GM23338 (cell line): ENCODE measurements around the gene CLSTN2. TPM values are rescaled to one million over a fixed set of nuclear protein-coding genes. Genes with fewer than 3 reads are reported as not detected.

Experiments used
- ATAC-seq: fragments of 200-7000 bp; cut with Tn5 transposase; 3 replicates; pipeline ENCODE4 v1.9.1; 2020
- DNase-seq: peaks from one replicate; pipeline ENCODE4 v3.0.0-alpha.2; 2015; ENCODE audit warnings: low spot score
- H2AFZ ChIP-seq: fragments of 200-600 bp; sonication (generic); 2 replicates; pipeline ENCODE4 v1.8.0; 2016; ENCODE audit warnings: antibody characterized with exemption, mild to moderate bottlenecking, moderate library complexity
- H3F3A ChIP-seq: fragments of 200-600 bp; sonication (generic); replicated peaks from 2 replicates; pipeline ENCODE4 v1.8.0; 2017; ENCODE audit warnings: antibody characterized with exemption, mixed run types, low read depth
- H3K27ac ChIP-seq: fragments of 200-600 bp; sonication (generic); 2 replicates; pipeline ENCODE4 v1.6.1; 2016; ENCODE audit warnings: low read depth
- H3K27me3 ChIP-seq: fragments of 200-600 bp; sonication (generic); 2 replicates; pipeline ENCODE4 v1.8.0; 2016; ENCODE audit warnings: mild to moderate bottlenecking, mixed run types, moderate library complexity; ENCODE audit not compliant: insufficient read depth
- H3K36me3 ChIP-seq: fragments of 200-600 bp; sonication (generic); 2 replicates; pipeline ENCODE4 v1.8.0; 2016; ENCODE audit warnings: mild to moderate bottlenecking; ENCODE audit not compliant: insufficient read depth
- H3K4me1 ChIP-seq: fragments of 200-600 bp; sonication (generic); 2 replicates; pipeline ENCODE4 v1.8.0; 2016; ENCODE audit warnings: mild to moderate bottlenecking, moderate library complexity; ENCODE audit not compliant: insufficient read depth
- H3K4me2 ChIP-seq: fragments of 200-600 bp; sonication (generic); 2 replicates; pipeline ENCODE4 v1.7.1; 2017; ENCODE audit warnings: mixed run types
- H3K4me3 ChIP-seq: fragments of 200-600 bp; sonication (generic); 2 replicates; pipeline ENCODE4 v1.6.1; 2016; ENCODE audit warnings: mixed run types
- H3K79me2 ChIP-seq: fragments of 200-600 bp; sonication (generic); replicated peaks from 2 replicates; pipeline ENCODE4 v1.8.0; 2017; ENCODE audit warnings: mild to moderate bottlenecking; ENCODE audit not compliant: insufficient read depth
- H3K9me2 ChIP-seq: fragments of 200-600 bp; sonication (generic); 2 replicates; pipeline ENCODE4 v1.8.0; 2017; ENCODE audit not compliant: insufficient read depth
- H4K20me1 ChIP-seq: fragments of 200-600 bp; sonication (generic); replicated peaks from 2 replicates; pipeline ENCODE4 v1.8.0; 2017; ENCODE audit warnings: mild to moderate bottlenecking; ENCODE audit not compliant: insufficient read depth
- H3K27ac Mint-ChIP-seq: 2 replicates; pipeline ENCODE4 v1.8.0; 2020; ENCODE audit warnings: inconsistent platforms, mild to moderate bottlenecking, moderate library complexity, mixed read lengths
- H3K27me3 Mint-ChIP-seq: 3 replicates; pipeline ENCODE4 v1.8.0; 2022; ENCODE audit warnings: low read depth, mild to moderate bottlenecking, moderate library complexity, mixed read lengths, inconsistent platforms; ENCODE audit not compliant: insufficient read depth, poor library complexity
- H3K36me3 Mint-ChIP-seq: 3 replicates; pipeline ENCODE4 v1.8.0; 2021; ENCODE audit warnings: low read depth, mild to moderate bottlenecking, inconsistent platforms, moderate library complexity, mixed read lengths
- H3K4me1 Mint-ChIP-seq: 3 replicates; pipeline ENCODE4 v1.8.0; 2020; ENCODE audit warnings: mild to moderate bottlenecking, inconsistent platforms, mixed read lengths
- H3K4me3 Mint-ChIP-seq: 3 replicates; pipeline ENCODE4 v1.8.0; 2021; ENCODE audit warnings: moderate library complexity, mild to moderate bottlenecking, inconsistent platforms, mixed read lengths
- H3K9me3 Mint-ChIP-seq: 3 replicates; pipeline ENCODE4 v1.8.0; 2020; ENCODE audit warnings: moderate library complexity, mild to moderate bottlenecking, inconsistent platforms, mixed read lengths
- CREB1 ChIP-seq: fragments of 250-450 bp; sonication (Bioruptor Pico); IDR thresholded peaks from 2 replicates; pipeline ENCODE4 v1.5.0; 2020; ENCODE audit warnings: low read depth, mild to moderate bottlenecking, moderate library complexity
- EZH2 ChIP-seq: fragments of 200-600 bp; sonication (generic); IDR thresholded peaks from one replicate; pipeline ENCODE4 v1.8.0; 2017; ENCODE audit warnings: antibody characterized with exemption, mild to moderate bottlenecking, low read depth; ENCODE audit not compliant: unreplicated experiment
- EZH2phosphoT487 ChIP-seq: fragments of 200-600 bp; sonication (generic); IDR thresholded peaks from one replicate; pipeline ENCODE4 v1.8.1; 2018; ENCODE audit warnings: antibody characterized with exemption; ENCODE audit not compliant: unreplicated experiment
- JUNB ChIP-seq: IDR thresholded peaks from one replicate; pipeline ENCODE4 v1.6.1; 2016; ENCODE audit warnings: antibody characterized with exemption; ENCODE audit not compliant: unreplicated experiment
- NANOG ChIP-seq: IDR thresholded peaks from 2 replicates; pipeline ENCODE4 v1.6.1; 2016; ENCODE audit warnings: antibody characterized with exemption, borderline replicate concordance
- POLR2AphosphoS5 ChIP-seq: IDR thresholded peaks from 2 replicates; pipeline ENCODE4 v1.6.1; 2016; ENCODE audit warnings: antibody characterized with exemption, low read depth
- STAT1 ChIP-seq: IDR thresholded peaks from one replicate; pipeline ENCODE4 v1.6.1; 2016; ENCODE audit warnings: antibody characterized with exemption; ENCODE audit not compliant: unreplicated experiment
- ZNF114 ChIP-seq: fragments of 250-450 bp; sonication (Bioruptor Pico); IDR thresholded peaks from 2 replicates; pipeline ENCODE4 v1.5.0; 2020; ENCODE audit warnings: mild to moderate bottlenecking, moderate library complexity
- ZNF331 ChIP-seq: fragments of 250-450 bp; sonication (Bioruptor Pico); IDR thresholded peaks from 2 replicates; pipeline ENCODE4 v1.5.0; 2020; ENCODE audit warnings: low read depth, mild to moderate bottlenecking, moderate library complexity
- polyA plus RNA-seq: library from polyadenylated mRNA; unstranded; fragments of >200 nt; fragmentation: Nextera tagmentation; extraction: Ambion mirVana; gene quantifications from 2 replicates; pipeline ENCODE4 v1.2.1, GENCODE V29; 2016
- total RNA-seq: library from RNA; depleted of rRNA; stranded (reverse); fragments of >200 nt; shearing (Covaris generic); gene quantifications from 2 replicates; pipeline ENCODE4 v1.2.3, GENCODE V29; 2014
- TF ChIP-seq, protein P1 (sequence below): IDR thresholded peaks from 2 replicates; pipeline ENCODE4 v1.6.1; 2016; ENCODE audit warnings: antibody characterized with exemption
- TF ChIP-seq, protein P2 (sequence below), 2 experiments: fragments of 200-600 bp in 1 of 2; sonication (generic) in 1 of 2; conservative IDR thresholded peaks; 2 replicates each; pipeline versions ENCODE4 v1.5.1 to v1.6.1; 2016 to 2017; ENCODE audit warnings: antibody characterized with exemption in 2 of 2, low read depth in 2 of 2, mild to moderate bottlenecking in 2 of 2, moderate library complexity in 1 of 2
- TF ChIP-seq, protein P3 (sequence below): IDR thresholded peaks from one replicate; pipeline ENCODE4 v1.6.1; 2018; ENCODE audit warnings: antibody characterized with exemption; ENCODE audit not compliant: unreplicated experiment
- TF ChIP-seq, protein P4 (sequence below): fragments of 250-450 bp; sonication (Bioruptor Pico); IDR thresholded peaks from 2 replicates; pipeline ENCODE4 v1.5.0; 2020; ENCODE audit warnings: mild to moderate bottlenecking, moderate library complexity

The CLSTN2 gene
- total and polyA plus RNA-seq, 2 experiments from 2014 or later: 0.11 to 0.83 TPM

DNA sequence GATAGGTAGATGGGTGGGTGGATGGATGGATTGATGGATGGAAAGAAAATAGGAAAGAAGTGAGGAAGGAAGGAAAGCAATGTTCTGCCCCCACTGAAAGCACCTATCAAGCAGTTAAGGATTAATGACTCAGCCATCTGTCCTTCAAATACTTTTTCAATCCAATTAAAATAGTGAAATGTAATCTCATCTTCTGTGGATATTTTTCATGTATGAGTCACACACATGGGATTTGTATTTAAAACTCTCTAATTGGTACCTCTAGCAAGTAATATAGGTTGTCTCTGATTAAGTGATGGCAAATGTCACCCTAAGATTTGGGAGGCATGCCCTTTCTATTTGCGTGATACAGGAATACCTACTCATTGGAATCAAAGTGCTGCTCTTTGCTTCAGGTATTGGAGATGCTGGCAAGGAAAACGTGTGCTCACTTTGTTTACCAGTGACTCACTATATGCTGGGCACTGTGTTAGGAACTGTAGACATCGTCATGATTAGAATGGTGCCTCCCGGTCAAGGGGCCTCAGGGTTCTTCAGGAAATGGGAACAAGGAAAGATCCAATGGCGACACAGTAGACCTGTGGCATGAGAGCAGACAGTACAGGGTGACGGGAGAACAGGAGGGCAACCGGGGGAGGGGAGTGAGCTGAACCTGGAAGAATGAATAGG lies 230.1 kb downstream of the CLSTN2 start:
- H3K27ac Mint-ChIP-seq: no peak overlapping the region
- H2AFZ ChIP-seq: no peak overlapping the region
- no peaks in the 10 kb centered on the region for H3K4me1 ChIP-seq
- H3K36me3 ChIP-seq: no peaks in the 10 kb centered on the region; the same call in 1 of the 2 replicates
- H3K79me2 ChIP-seq: no peaks in the 10 kb centered on the region
- no peaks in the 10 kb centered on the region for H3K27me3 Mint-ChIP-seq
- H4K20me1 ChIP-seq: no peaks in the 10 kb centered on the region
- no peaks in the 10 kb centered on the region for H3K27me3 ChIP-seq
- DNase-seq (no peak), ATAC-seq (no peak)
- no peak overlapping the region for H3K4me3 Mint-ChIP-seq
- H3K4me2 ChIP-seq: no peak overlapping the region
- H3F3A ChIP-seq: no peaks in the 10 kb centered on the region
- H3K9me3 Mint-ChIP-seq: no peaks in the 10 kb centered on the region; the same call in 2 of the 3 replicates
- H3K4me3 ChIP-seq: no peak overlapping the region
- H3K36me3 Mint-ChIP-seq: no peaks in the 10 kb centered on the region
- TF ChIP-seq POLR2AphosphoS5 (no peak), EZH2phosphoT487 (no peak), EZH2 (no peak), STAT1 (no peak), NANOG (no peak), ZNF331 (CRISPR knock-in tag) (no peak), JUNB (no peak), ZNF114 (CRISPR knock-in tag) (no peak), CREB1 (CRISPR knock-in tag) (no peak)
- TF ChIP-seq, protein P1, sequence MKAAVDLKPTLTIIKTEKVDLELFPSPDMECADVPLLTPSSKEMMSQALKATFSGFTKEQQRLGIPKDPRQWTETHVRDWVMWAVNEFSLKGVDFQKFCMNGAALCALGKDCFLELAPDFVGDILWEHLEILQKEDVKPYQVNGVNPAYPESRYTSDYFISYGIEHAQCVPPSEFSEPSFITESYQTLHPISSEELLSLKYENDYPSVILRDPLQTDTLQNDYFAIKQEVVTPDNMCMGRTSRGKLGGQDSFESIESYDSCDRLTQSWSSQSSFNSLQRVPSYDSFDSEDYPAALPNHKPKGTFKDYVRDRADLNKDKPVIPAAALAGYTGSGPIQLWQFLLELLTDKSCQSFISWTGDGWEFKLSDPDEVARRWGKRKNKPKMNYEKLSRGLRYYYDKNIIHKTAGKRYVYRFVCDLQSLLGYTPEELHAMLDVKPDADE: no peak
- TF ChIP-seq, protein P2, sequence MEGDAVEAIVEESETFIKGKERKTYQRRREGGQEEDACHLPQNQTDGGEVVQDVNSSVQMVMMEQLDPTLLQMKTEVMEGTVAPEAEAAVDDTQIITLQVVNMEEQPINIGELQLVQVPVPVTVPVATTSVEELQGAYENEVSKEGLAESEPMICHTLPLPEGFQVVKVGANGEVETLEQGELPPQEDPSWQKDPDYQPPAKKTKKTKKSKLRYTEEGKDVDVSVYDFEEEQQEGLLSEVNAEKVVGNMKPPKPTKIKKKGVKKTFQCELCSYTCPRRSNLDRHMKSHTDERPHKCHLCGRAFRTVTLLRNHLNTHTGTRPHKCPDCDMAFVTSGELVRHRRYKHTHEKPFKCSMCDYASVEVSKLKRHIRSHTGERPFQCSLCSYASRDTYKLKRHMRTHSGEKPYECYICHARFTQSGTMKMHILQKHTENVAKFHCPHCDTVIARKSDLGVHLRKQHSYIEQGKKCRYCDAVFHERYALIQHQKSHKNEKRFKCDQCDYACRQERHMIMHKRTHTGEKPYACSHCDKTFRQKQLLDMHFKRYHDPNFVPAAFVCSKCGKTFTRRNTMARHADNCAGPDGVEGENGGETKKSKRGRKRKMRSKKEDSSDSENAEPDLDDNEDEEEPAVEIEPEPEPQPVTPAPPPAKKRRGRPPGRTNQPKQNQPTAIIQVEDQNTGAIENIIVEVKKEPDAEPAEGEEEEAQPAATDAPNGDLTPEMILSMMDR (conservative IDR thresholded peaks at IDR 0.05; ENCODE audit: low read depth in 2 of 2): no peak
- TF ChIP-seq, protein P3, sequence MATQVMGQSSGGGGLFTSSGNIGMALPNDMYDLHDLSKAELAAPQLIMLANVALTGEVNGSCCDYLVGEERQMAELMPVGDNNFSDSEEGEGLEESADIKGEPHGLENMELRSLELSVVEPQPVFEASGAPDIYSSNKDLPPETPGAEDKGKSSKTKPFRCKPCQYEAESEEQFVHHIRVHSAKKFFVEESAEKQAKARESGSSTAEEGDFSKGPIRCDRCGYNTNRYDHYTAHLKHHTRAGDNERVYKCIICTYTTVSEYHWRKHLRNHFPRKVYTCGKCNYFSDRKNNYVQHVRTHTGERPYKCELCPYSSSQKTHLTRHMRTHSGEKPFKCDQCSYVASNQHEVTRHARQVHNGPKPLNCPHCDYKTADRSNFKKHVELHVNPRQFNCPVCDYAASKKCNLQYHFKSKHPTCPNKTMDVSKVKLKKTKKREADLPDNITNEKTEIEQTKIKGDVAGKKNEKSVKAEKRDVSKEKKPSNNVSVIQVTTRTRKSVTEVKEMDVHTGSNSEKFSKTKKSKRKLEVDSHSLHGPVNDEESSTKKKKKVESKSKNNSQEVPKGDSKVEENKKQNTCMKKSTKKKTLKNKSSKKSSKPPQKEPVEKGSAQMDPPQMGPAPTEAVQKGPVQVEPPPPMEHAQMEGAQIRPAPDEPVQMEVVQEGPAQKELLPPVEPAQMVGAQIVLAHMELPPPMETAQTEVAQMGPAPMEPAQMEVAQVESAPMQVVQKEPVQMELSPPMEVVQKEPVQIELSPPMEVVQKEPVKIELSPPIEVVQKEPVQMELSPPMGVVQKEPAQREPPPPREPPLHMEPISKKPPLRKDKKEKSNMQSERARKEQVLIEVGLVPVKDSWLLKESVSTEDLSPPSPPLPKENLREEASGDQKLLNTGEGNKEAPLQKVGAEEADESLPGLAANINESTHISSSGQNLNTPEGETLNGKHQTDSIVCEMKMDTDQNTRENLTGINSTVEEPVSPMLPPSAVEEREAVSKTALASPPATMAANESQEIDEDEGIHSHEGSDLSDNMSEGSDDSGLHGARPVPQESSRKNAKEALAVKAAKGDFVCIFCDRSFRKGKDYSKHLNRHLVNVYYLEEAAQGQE: no peak
- TF ChIP-seq, protein P4, sequence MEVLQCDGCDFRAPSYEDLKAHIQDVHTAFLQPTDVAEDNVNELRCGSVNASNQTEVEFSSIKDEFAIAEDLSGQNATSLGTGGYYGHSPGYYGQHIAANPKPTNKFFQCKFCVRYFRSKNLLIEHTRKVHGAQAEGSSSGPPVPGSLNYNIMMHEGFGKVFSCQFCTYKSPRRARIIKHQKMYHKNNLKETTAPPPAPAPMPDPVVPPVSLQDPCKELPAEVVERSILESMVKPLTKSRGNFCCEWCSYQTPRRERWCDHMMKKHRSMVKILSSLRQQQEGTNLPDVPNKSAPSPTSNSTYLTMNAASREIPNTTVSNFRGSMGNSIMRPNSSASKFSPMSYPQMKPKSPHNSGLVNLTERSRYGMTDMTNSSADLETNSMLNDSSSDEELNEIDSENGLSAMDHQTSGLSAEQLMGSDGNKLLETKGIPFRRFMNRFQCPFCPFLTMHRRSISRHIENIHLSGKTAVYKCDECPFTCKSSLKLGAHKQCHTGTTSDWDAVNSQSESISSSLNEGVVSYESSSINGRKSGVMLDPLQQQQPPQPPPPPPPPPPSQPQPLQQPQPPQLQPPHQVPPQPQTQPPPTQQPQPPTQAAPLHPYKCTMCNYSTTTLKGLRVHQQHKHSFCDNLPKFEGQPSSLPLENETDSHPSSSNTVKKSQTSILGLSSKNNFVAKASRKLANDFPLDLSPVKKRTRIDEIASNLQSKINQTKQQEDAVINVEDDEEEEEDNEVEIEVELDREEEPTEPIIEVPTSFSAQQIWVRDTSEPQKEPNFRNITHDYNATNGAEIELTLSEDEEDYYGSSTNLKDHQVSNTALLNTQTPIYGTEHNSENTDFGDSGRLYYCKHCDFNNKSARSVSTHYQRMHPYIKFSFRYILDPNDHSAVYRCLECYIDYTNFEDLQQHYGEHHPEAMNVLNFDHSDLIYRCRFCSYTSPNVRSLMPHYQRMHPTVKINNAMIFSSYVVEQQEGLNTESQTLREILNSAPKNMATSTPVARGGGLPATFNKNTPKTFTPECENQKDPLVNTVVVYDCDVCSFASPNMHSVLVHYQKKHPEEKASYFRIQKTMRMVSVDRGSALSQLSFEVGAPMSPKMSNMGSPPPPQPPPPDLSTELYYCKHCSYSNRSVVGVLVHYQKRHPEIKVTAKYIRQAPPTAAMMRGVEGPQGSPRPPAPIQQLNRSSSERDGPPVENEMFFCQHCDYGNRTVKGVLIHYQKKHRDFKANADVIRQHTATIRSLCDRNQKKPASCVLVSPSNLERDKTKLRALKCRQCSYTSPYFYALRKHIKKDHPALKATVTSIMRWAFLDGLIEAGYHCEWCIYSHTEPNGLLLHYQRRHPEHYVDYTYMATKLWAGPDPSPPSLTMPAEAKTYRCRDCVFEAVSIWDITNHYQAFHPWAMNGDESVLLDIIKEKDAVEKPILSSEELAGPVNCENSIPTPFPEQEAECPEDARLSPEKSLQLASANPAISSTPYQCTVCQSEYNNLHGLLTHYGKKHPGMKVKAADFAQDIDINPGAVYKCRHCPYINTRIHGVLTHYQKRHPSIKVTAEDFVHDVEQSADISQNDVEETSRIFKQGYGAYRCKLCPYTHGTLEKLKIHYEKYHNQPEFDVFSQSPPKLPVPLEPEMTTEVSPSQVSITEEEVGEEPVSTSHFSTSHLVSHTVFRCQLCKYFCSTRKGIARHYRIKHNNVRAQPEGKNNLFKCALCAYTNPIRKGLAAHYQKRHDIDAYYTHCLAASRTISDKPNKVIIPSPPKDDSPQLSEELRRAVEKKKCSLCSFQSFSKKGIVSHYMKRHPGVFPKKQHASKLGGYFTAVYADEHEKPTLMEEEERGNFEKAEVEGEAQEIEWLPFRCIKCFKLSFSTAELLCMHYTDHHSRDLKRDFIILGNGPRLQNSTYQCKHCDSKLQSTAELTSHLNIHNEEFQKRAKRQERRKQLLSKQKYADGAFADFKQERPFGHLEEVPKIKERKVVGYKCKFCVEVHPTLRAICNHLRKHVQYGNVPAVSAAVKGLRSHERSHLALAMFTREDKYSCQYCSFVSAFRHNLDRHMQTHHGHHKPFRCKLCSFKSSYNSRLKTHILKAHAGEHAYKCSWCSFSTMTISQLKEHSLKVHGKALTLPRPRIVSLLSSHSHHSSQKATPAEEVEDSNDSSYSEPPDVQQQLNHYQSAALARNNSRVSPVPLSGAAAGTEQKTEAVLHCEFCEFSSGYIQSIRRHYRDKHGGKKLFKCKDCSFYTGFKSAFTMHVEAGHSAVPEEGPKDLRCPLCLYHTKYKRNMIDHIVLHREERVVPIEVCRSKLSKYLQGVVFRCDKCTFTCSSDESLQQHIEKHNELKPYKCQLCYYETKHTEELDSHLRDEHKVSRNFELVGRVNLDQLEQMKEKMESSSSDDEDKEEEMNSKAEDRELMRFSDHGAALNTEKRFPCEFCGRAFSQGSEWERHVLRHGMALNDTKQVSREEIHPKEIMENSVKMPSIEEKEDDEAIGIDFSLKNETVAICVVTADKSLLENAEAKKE (CRISPR knock-in tag): no peak
- peaks cover 3% of the 10 kb centered on the region; the same call in 2 of the 3 replicates for H3K4me1 Mint-ChIP-seq
- no peak overlapping the region for H3K27ac ChIP-seq
- peaks cover 3% of the 10 kb centered on the region; the same call in 1 of the 2 replicates for H3K9me2 ChIP-seq
